ENCODE measurements around the gene PHAF1. TPM values are rescaled to one million over a fixed set of nuclear protein-coding genes. Genes with fewer than 3 reads are reported as not detected.

The PHAF1 gene
- total and polyA plus RNA-seq, 2 of the 13 experiments (the other 11 are each of a cell fraction or from before 2014, with no cell fraction given): 48.3 to 174 TPM

DNA sequence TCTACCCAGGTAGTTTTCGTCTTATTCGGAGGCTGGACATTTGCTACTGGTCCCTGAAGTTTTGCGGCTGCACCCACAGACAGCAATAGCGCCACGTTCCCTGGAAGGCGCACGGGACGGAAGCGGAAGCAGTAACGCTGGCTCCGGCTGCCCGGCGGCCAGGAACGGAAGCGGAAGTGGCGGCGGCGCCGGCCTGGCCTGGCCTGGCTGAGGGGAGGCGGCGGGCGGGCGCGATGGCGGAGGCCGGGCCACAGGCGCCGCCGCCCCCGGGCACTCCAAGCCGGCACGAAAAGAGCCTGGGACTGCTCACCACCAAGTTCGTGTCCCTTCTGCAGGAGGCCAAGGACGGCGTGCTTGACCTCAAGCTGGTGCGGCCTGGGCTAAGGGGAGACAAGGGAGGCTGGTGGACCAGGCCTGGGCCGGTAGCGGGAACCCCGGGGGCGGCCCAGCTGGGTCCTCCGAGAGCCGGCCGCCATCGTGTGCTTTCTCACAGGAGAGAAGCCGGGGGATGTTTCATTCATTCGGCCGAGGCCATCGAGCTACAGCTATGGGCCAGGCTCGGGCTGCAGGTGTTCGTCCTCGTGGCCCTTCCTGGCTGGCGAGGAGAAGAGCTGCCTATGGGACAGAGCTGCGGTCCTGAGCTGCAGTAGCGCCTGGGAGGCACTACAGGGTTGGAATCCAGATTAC is 82.4 kb downstream of the PHAF1 start, which contains the start of gene E2F4 (continued):
- TF ChIP-seq CBFB (CRISPR knock-in tag; IDR thresholded peaks at IDR 0.05) (peak; percentile 90), ZNF549 (CRISPR knock-in tag; IDR thresholded peaks at IDR 0.05) (0 out of 2 replicates have a peak, but pooled peaks have one; percentile 39), REPIN1 (CRISPR knock-in tag; IDR thresholded peaks at IDR 0.05; ENCODE audit: borderline replicate concordance, low read depth) (peak; percentile 88), BCL6 (CRISPR knock-in tag; IDR thresholded peaks at IDR 0.05) (peak; percentile 28; the same call in 1 of the 2 replicates), CEBPG (CRISPR knock-in tag; IDR thresholded peaks at IDR 0.05) (peak; percentile 38; the same call in 1 of the 2 replicates), ADNP (CRISPR knock-in tag; IDR thresholded peaks at IDR 0.05) (no peak), SMAD1 (CRISPR knock-in tag; IDR thresholded peaks at IDR 0.05; ENCODE audit: borderline replicate concordance, low read depth) (no peak), NR2F1 (CRISPR knock-in tag; IDR thresholded peaks at IDR 0.05) (no peak; a peak in 1 of 4 replicates), SAP130 (CRISPR knock-in tag; IDR thresholded peaks at IDR 0.05; ENCODE audit: low read depth) (peak; percentile 99), ZNF557 (CRISPR knock-in tag; IDR thresholded peaks at IDR 0.05) (no peak)
- TF ChIP-seq, protein P1, sequence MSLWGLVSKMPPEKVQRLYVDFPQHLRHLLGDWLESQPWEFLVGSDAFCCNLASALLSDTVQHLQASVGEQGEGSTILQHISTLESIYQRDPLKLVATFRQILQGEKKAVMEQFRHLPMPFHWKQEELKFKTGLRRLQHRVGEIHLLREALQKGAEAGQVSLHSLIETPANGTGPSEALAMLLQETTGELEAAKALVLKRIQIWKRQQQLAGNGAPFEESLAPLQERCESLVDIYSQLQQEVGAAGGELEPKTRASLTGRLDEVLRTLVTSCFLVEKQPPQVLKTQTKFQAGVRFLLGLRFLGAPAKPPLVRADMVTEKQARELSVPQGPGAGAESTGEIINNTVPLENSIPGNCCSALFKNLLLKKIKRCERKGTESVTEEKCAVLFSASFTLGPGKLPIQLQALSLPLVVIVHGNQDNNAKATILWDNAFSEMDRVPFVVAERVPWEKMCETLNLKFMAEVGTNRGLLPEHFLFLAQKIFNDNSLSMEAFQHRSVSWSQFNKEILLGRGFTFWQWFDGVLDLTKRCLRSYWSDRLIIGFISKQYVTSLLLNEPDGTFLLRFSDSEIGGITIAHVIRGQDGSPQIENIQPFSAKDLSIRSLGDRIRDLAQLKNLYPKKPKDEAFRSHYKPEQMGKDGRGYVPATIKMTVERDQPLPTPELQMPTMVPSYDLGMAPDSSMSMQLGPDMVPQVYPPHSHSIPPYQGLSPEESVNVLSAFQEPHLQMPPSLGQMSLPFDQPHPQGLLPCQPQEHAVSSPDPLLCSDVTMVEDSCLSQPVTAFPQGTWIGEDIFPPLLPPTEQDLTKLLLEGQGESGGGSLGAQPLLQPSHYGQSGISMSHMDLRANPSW (CRISPR knock-in tag; IDR thresholded peaks at IDR 0.05; ENCODE audit: borderline replicate concordance): no peak
- TF ChIP-seq, protein P2, sequence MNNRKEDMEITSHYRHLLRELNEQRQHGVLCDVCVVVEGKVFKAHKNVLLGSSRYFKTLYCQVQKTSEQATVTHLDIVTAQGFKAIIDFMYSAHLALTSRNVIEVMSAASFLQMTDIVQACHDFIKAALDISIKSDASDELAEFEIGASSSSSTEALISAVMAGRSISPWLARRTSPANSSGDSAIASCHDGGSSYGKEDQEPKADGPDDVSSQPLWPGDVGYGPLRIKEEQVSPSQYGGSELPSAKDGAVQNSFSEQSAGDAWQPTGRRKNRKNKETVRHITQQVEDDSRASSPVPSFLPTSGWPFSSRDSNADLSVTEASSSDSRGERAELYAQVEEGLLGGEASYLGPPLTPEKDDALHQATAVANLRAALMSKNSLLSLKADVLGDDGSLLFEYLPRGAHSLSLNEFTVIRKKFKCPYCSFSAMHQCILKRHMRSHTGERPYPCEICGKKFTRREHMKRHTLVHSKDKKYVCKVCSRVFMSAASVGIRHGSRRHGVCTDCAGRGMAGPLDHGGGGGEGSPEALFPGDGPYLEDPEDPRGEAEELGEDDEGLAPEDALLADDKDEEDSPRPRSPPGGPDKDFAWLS (CRISPR knock-in tag; IDR thresholded peaks at IDR 0.05; ENCODE audit: borderline replicate concordance): no peak
- TF ChIP-seq, protein P3, sequence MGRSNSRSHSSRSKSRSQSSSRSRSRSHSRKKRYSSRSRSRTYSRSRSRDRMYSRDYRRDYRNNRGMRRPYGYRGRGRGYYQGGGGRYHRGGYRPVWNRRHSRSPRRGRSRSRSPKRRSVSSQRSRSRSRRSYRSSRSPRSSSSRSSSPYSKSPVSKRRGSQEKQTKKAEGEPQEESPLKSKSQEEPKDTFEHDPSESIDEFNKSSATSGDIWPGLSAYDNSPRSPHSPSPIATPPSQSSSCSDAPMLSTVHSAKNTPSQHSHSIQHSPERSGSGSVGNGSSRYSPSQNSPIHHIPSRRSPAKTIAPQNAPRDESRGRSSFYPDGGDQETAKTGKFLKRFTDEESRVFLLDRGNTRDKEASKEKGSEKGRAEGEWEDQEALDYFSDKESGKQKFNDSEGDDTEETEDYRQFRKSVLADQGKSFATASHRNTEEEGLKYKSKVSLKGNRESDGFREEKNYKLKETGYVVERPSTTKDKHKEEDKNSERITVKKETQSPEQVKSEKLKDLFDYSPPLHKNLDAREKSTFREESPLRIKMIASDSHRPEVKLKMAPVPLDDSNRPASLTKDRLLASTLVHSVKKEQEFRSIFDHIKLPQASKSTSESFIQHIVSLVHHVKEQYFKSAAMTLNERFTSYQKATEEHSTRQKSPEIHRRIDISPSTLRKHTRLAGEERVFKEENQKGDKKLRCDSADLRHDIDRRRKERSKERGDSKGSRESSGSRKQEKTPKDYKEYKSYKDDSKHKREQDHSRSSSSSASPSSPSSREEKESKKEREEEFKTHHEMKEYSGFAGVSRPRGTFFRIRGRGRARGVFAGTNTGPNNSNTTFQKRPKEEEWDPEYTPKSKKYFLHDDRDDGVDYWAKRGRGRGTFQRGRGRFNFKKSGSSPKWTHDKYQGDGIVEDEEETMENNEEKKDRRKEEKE (IDR thresholded peaks at IDR 0.05): no peak
- TF ChIP-seq, protein P4, sequence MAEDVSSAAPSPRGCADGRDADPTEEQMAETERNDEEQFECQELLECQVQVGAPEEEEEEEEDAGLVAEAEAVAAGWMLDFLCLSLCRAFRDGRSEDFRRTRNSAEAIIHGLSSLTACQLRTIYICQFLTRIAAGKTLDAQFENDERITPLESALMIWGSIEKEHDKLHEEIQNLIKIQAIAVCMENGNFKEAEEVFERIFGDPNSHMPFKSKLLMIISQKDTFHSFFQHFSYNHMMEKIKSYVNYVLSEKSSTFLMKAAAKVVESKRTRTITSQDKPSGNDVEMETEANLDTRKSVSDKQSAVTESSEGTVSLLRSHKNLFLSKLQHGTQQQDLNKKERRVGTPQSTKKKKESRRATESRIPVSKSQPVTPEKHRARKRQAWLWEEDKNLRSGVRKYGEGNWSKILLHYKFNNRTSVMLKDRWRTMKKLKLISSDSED (CRISPR knock-in tag; IDR thresholded peaks at IDR 0.05): peak; percentile 80
- TF ChIP-seq, protein P5, sequence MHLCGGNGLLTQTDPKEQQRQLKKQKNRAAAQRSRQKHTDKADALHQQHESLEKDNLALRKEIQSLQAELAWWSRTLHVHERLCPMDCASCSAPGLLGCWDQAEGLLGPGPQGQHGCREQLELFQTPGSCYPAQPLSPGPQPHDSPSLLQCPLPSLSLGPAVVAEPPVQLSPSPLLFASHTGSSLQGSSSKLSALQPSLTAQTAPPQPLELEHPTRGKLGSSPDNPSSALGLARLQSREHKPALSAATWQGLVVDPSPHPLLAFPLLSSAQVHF (CRISPR knock-in tag; IDR thresholded peaks at IDR 0.05): no peak

Data from HepG2 (cell line).